Right lobe of liver (tissue), 6 donors: ENCODE results near the gene CYP2U1. TPM values are rescaled to one million over a fixed set of nuclear protein-coding genes. Genes with fewer than 3 reads are reported as not detected.

Source experiments
- ATAC-seq, 4 donors: fragments of 200-7000 bp; cut with Tn5 transposase; one replicate each; pipeline ENCODE4 v1.9.1; 2020; ENCODE audit warnings: mild to moderate bottlenecking in 4 of 4, moderate library complexity in 4 of 4
- DNase-seq, 3 donors: peaks; one replicate each; pipeline ENCODE4 v3.0.0-alpha.2; 2020
- H3K27ac ChIP-seq, 3 donors: fragments of 200-600 bp; one replicate each; pipeline ENCODE4 v1.8.0; 2022
- H3K27me3 ChIP-seq, 2 donors: fragments of 200-600 bp; one replicate each; pipeline ENCODE4 v1.8.0; 2022
- H3K36me3 ChIP-seq, 4 donors: fragments of 200-600 bp; sonication (generic) in 1 of 4; one replicate each; pipeline versions ENCODE4 v1.5.1 to v1.8.0; 2017 to 2022; ENCODE audit warnings: control low read depth in 1 of 4
- H3K4me1 ChIP-seq, 4 donors: fragments of 200-600 bp; sonication (generic) in 1 of 4; one replicate each; pipeline versions ENCODE4 v1.5.1 to v1.8.0; 2017 to 2022; ENCODE audit warnings: control low read depth in 1 of 4
- H3K4me3 ChIP-seq, 3 donors: fragments of 200-600 bp; one replicate each; pipeline ENCODE4 v1.8.0; 2022
- H3K9me3 ChIP-seq, 4 donors: fragments of 200-600 bp; sonication (generic) in 1 of 4; one replicate each; pipeline versions ENCODE4 v1.5.1 to v1.8.0; 2017 to 2022; ENCODE audit warnings: control low read depth in 1 of 4
- CTCF ChIP-seq, 4 donors: fragments of 200-600 bp in 3 of 4; fragments of 450-650 bp in 1 of 4; IDR thresholded peaks; one replicate each; pipeline versions ENCODE4 v1.5.1 to v1.8.0; 2016 to 2022; ENCODE audit warnings: antibody characterized with exemption in 4 of 4, mild to moderate bottlenecking in 2 of 4
- POLR2A ChIP-seq: fragments of 450-650 bp; IDR thresholded peaks from one replicate; pipeline ENCODE4 v1.6.1; 2017; ENCODE audit warnings: antibody characterized with exemption, mild to moderate bottlenecking
- WGBS: methylation state at CpG from one replicate; pipeline ENCODE4 v1.1.6; 2018; ENCODE audit warnings: low coverage, low lambda C conversion rate; ENCODE audit not compliant: insufficient coverage; ENCODE audit errors: missing lambda C conversion rate; 5-methylcytosine and 5-hydroxymethylcytosine counted together
- intact Hi-C, 2 donors: fragments of 100-400 bp; cut with DNase I; formaldehyde crosslinking; loops; one replicate each; pipeline versions ENCODE4 v1.11.2 to v1.14.1; 2022
- total RNA-seq, 6 experiments: library from RNA; depleted of rRNA in 2 of 6; stranded (reverse); fragments of >200 nt in 2 of 6; fragmentation: NEBNext Ultra II Directional in 3 of 6; extraction: Animal tissue kit (Norgen Biotek cat#: 25700) in 3 of 6; gene quantifications; one replicate each; pipeline versions ENCODE4 v1.1.0 to v1.2.4, GENCODE V29; 2016 to 2023
- donor health status: DM: no; HTN: yes; CAD: no.
- donor health status: DM: no; HTN: no; CAD: no.
- donor health status: DM: no; HTN: no; CAD: no.
- donor health status: DM: no; HTN: yes; CAD: no.
- donor health status: DM: no; HTN: yes; CAD: no.

CYP2U1 gene
- total RNA-seq, 6 experiments from 2014 or later = 3.2 to 7.5 (median 4.7) TPM

GRCh38 chr4:107935246-107935645 lies 3.9 kb downstream of the CYP2U1 start:
- no peaks in the 10 kb centered on the region for H3K36me3 ChIP-seq
- no peak for TF ChIP-seq CTCF (IDR thresholded peaks at IDR 0.05)
- no peak for TF ChIP-seq POLR2A
- no peak overlapping the region for H3K4me3 ChIP-seq
- intact Hi-C loops = no loop called here
- H3K4me1 ChIP-seq = peaks cover 0 to 4% (median 2%) of the 10 kb centered on the region in 4 donors
- no peaks in the 10 kb centered on the region for H3K27me3 ChIP-seq
- H3K27ac ChIP-seq = no peak overlapping the region
- ATAC-seq (no peak), DNase-seq (no peak)
- no peaks in the 10 kb centered on the region for H3K9me3 ChIP-seq

- DNase-seq (no peak), ATAC-seq (no peak)
- Histone ChIP-seq H3K4me1 (peaks cover 0 to 3% (median under 1%) of the 10 kb centered on the region in 4 donors), H3K4me3 (no peak overlapping the region), H3K27ac (no peak overlapping the region), H3K9me3 (no peaks in the 10 kb centered on the region), H3K27me3 (no peaks in the 10 kb centered on the region), H3K36me3 (no peaks in the 10 kb centered on the region)
- intact Hi-C loops = no loop called here
- WGBS = 64% methylated on average over 2 of the region's 2 CpGs
- TF ChIP-seq CTCF (IDR thresholded peaks at IDR 0.05) (no peak), POLR2A (no peak)
Observed at GRCh38 chr4:107937040-107937439, 5.7 kb downstream of the CYP2U1 start.

GRCh38 chr4:107939307-107939706 lies 8.0 kb downstream of the CYP2U1 start:
- no peaks in the 10 kb centered on the region for H3K4me1 ChIP-seq
- no peak for TF ChIP-seq CTCF (IDR thresholded peaks at IDR 0.05)
- no peak for TF ChIP-seq POLR2A
- no peaks in the 10 kb centered on the region for H3K9me3 ChIP-seq
- DNase-seq (no peak), ATAC-seq (no peak)
- H3K4me3 ChIP-seq = no peak overlapping the region
- H3K27ac ChIP-seq = no peak overlapping the region
- intact Hi-C loops = no loop called here
- no peaks in the 10 kb centered on the region for H3K36me3 ChIP-seq
- WGBS = 100% methylated on average over 1 of the region's 1 CpG
- no peaks in the 10 kb centered on the region for H3K27me3 ChIP-seq

- Histone ChIP-seq H3K4me3 (no peak overlapping the region), H3K27ac (no peak overlapping the region), H3K9me3 (no peaks in the 10 kb centered on the region), H3K4me1 (no peaks in the 10 kb centered on the region), H3K36me3 (peaks cover 0 to 8% (median 0%) of the 10 kb centered on the region in 4 donors), H3K27me3 (no peaks in the 10 kb centered on the region)
- TF ChIP-seq POLR2A (no peak), CTCF (IDR thresholded peaks at IDR 0.05) (no peak)
- no peak for DNase-seq
- WGBS = 98% methylated on average over 3 of the region's 3 CpGs
- no peak for ATAC-seq
- intact Hi-C loops = no loop called here
Observed at GRCh38 chr4:107945809-107946208, 14.5 kb downstream of the CYP2U1 start.
